GM19239 (cell line): ENCODE data around the gene SDHA.

Experiments used
- DNase-seq: peaks from one replicate; pipeline ENCODE4 v3.0.0; 2011; ENCODE audit warnings: low spot score; ENCODE audit not compliant: insufficient read length
- FAIRE-seq: peaks from 2 replicates; lab custom pipeline; 2011; peaks lifted over from hg19 to GRCh38; lab: Jason Lieb, UNC

The SDHA gene

GRCh38 chr5:185095-186070, 32.7 kb upstream of the SDHA start:
- DNase-seq (no peak), FAIRE-seq (no peak)

GRCh38 chr5:186091-187041, 31.8 kb upstream of the SDHA start:
- FAIRE-seq, result no peak
- DNase-seq, result no peak

GRCh38 chr5:187042-187431, 31.1 kb upstream of the SDHA start:
- FAIRE-seq, result no peak
- no peak for DNase-seq

GRCh38 chr5:187617-188451, 30.3 kb upstream of the SDHA start:
- no peak for DNase-seq

GRCh38 chr5:188488-189481, 29.3 kb upstream of the SDHA start:
- DNase-seq (peak; percentile 99), FAIRE-seq (peak; percentile 92)

More at GRCh38 chr5:187617-188451, 30.3 kb upstream of the SDHA start:
- FAIRE-seq, result no peak

- DNase-seq (no peak), FAIRE-seq (no peak)
These were observed 28.6 kb upstream of the SDHA start for GRCh38 chr5:189486-189885.

GRCh38 chr5:189976-190365, 28.1 kb upstream of the SDHA start:
- DNase-seq (no peak), FAIRE-seq (no peak)

GRCh38 chr5:190366-191035, 27.6 kb upstream of the SDHA start:
- peak; percentile 21 for FAIRE-seq
- no peak for DNase-seq

- DNase-seq (peak; percentile 45), FAIRE-seq (no peak)
These were observed 26.8 kb upstream of the SDHA start, which contains the start of gene LRRC14B for GRCh38 chr5:191036-191948. Gene LRRC14B, plus strand, starts transcription at chr5:191495. Its CDS starts 44 bp downstream, at chr5:191539.

- FAIRE-seq (no peak), DNase-seq (no peak)
These were observed 26.0 kb upstream of the SDHA start for GRCh38 chr5:191949-192690.

GRCh38 chr5:192691-192969, 25.5 kb upstream of the SDHA start:
- FAIRE-seq, result no peak

GRCh38 chr5:192970-193831, 24.9 kb upstream of the SDHA start:
- DNase-seq (no peak), FAIRE-seq (no peak)

More at GRCh38 chr5:192691-192969, 25.5 kb upstream of the SDHA start:
- DNase-seq, result no peak

- DNase-seq, result no peak
- FAIRE-seq, result no peak
These were observed 24.0 kb upstream of the SDHA start for GRCh38 chr5:194102-194501.

- DNase-seq (no peak), FAIRE-seq (no peak)
These were observed 23.4 kb upstream of the SDHA start for GRCh38 chr5:194603-195209.

GRCh38 chr5:195401-196160, 22.5 kb upstream of the SDHA start:
- no peak for DNase-seq
- no peak for FAIRE-seq
